Heart left ventricle (tissue), 13 donors: ENCODE data around the gene RNF169.

Source experiments
- POLR2A ChIP-seq, 2 donors: fragments of 450-650 bp; IDR thresholded peaks; one replicate each; pipeline ENCODE4 v1.6.1; 2017; ENCODE audit warnings: antibody characterized with exemption in 2 of 2, mild to moderate bottlenecking in 2 of 2, moderate library complexity in 2 of 2
- TF ChIP-seq, protein P1 (sequence below), 12 donors: fragments of 200-600 bp; sonication (generic) in 4 of 12; IDR thresholded peaks; one replicate each; pipeline versions ENCODE4 v1.5.0 to v1.8.0; 2018 to 2022; ENCODE audit warnings: antibody characterized with exemption in 12 of 12, mild to moderate bottlenecking in 5 of 12
- donor health status: ischemic (EF 13 %, LVEDD 7.1; RV severe dilation, severe dysfunction).
- donor health status: DM: no; HTN: yes; CAD: no.
- donor health status: DM: no; HTN: no; CAD: no.
- donor health status: ischemic (EF 25% LVEDD 6.9; RV normal size, moderate dysfunction).
- donor health status: ischemic (EF 25% LVEDD 5.7; RV mildly dilated, moderate dysfunction).
- donor health status: ischemic (EF 35%, LVEDD 5.7; RV mildly dilated, moderate dysfunction).
- donor health status: nonischemic (EF 11% LVEDD 7.7; RV severe dilation, severe dysfunction).
- donor health status: DM: yes; HTN: yes; CAD: no.
- donor health status: PGD.
- donor health status: ischemic (EF 29% LVEDD 5.4; RV normal size, mild dysfunction).
- donor health status: nonischemic (EF 23%, LVEDD 6.1; RV moderate dilation, normal function).

DNA sequence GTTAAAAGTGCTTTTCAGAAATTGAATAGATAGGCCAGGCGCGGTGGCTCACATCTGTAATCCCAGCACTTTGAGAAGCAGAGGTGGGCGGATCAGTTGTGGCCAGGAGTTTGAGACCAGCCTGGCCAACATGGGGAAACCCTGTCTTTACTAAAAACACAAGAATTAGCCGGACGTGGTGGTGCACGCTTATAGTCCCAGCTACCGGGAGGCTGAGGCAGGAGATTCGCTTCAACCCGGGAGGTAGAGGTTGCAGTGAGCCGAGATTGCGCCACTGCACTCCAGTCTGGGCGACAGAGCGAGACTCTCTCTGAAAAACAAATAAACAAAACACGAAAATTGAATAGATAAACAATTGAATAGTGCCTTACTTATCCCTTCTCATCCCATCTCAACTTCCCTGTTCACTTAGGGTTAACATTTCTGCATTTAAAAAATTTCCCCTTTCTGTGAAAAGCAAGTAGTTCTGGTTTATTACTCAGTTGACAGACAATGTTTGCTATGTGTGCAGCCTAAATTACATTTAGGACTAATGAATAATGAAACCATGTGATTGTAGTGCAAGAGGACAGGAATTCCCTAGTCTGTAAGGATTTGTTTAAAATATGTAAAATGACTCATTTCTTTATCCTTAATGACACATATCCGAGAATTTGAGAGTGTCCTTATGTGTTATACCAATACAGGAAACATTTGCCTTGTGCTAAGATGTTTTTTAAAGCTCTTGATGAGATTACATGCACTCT is 6.0 kb downstream of the RNF169 start:
- TF ChIP-seq, protein P1, sequence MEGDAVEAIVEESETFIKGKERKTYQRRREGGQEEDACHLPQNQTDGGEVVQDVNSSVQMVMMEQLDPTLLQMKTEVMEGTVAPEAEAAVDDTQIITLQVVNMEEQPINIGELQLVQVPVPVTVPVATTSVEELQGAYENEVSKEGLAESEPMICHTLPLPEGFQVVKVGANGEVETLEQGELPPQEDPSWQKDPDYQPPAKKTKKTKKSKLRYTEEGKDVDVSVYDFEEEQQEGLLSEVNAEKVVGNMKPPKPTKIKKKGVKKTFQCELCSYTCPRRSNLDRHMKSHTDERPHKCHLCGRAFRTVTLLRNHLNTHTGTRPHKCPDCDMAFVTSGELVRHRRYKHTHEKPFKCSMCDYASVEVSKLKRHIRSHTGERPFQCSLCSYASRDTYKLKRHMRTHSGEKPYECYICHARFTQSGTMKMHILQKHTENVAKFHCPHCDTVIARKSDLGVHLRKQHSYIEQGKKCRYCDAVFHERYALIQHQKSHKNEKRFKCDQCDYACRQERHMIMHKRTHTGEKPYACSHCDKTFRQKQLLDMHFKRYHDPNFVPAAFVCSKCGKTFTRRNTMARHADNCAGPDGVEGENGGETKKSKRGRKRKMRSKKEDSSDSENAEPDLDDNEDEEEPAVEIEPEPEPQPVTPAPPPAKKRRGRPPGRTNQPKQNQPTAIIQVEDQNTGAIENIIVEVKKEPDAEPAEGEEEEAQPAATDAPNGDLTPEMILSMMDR (IDR thresholded peaks at IDR 0.05), result no peak
- no peak for TF ChIP-seq POLR2A (IDR thresholded peaks at IDR 0.05)
